Fibroblast of gingiva (primary cell): Measurements from ENCODE around the gene GRK3.

ENCODE experiments used
- DNase-seq: peaks from one replicate; pipeline ENCODE4 v3.0.0-alpha.2; 2011; ENCODE audit warnings: low read depth

The GRK3 gene

GRCh38 chr22:25736378-25737011 is 172.0 kb downstream of the GRK3 start:
- DNase-seq, result no peak

GRCh38 chr22:25739659-25740344 is 175.3 kb downstream of the GRK3 start:
- DNase-seq, result no peak

GRCh38 chr22:25741692-25742626 is 177.5 kb downstream of the GRK3 start, which contains the start of gene MYO18B:
MYO18B (plus strand) TSS chr22:25742188; CDS start chr22:25761093, 18,905 bp downstream.
- no peak for DNase-seq

GRCh38 chr22:25742918-25743708 is 178.6 kb downstream of the GRK3 start:
- no peak for DNase-seq

- no peak for DNase-seq
Observed at GRCh38 chr22:25744694-25745093, 180.2 kb downstream of the GRK3 start.

- peak; percentile 47 for DNase-seq
Observed at GRCh38 chr22:25745341-25746011, 181.0 kb downstream of the GRK3 start.

GRCh38 chr22:25746012-25746373 is 181.5 kb downstream of the GRK3 start:
- DNase-seq, result no peak

GRCh38 chr22:25747245-25747944 is 182.9 kb downstream of the GRK3 start:
- DNase-seq, result peak; percentile 95

- no peak for DNase-seq
Observed at GRCh38 chr22:25748140-25748539, 183.7 kb downstream of the GRK3 start.

GRCh38 chr22:25748704-25749103 is 184.2 kb downstream of the GRK3 start:
- no peak for DNase-seq

GRCh38 chr22:25749420-25750169 is 185.1 kb downstream of the GRK3 start:
- DNase-seq, result no peak

GRCh38 chr22:25750569-25751173 is 186.2 kb downstream of the GRK3 start:
- DNase-seq, result no peak

GRCh38 chr22:25751174-25751581 is 186.7 kb downstream of the GRK3 start:
- DNase-seq, result no peak

- DNase-seq, result no peak
Observed at GRCh38 chr22:25752615-25753214, 188.2 kb downstream of the GRK3 start.

- no peak for DNase-seq
Observed at GRCh38 chr22:25753252-25753651, 188.8 kb downstream of the GRK3 start.

GRCh38 chr22:25754527-25755202 is 190.2 kb downstream of the GRK3 start:
- DNase-seq, result peak; percentile 65

- DNase-seq, result no peak
Observed at GRCh38 chr22:25757686-25758085, 193.2 kb downstream of the GRK3 start.

GRCh38 chr22:25758316-25758715 is 193.8 kb downstream of the GRK3 start:
- DNase-seq, result no peak
